8988T (cell line): Measurements from ENCODE around the gene CTSG.
"Not testable (repeated sequence)": the region's sequence is repeated elsewhere in the genome, so short reads cannot be mapped to it uniquely, and the experiment has no call there.

Experiments
- DNase-seq: peaks from one replicate; pipeline ENCODE4 v3.0.0; 2011

CTSG gene

DNA sequence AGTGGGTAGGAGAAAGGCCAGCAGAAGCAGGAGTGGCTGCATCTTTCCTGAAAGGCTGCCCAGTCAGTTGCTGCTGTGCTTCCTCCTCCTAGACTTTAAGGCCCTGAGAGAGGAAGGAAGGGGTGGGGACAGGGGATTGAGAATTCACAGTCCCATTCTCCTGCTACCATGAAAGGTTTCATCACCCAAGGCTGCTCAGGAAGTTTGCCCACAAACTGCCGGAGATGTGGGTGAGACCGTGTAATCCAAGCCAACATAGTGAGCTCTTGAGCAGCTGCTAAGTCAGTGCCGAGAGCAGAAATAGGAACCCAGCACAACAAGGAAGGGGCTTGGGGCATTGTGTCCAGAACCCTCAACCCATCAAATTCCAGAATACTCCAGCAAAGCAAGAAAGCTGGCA, at the start of gene CTSG:
TSS of gene CTSG (minus strand) at position 69 of the 400 bp plus-strand sequence. CDS start at position 42, 27 bp downstream.
- DNase-seq, result no peak

GRCh38 chr14:24613747-24614146, 37.7 kb upstream of the CTSG start:
- no peak for DNase-seq

- no peak for DNase-seq
Observed at GRCh38 chr14:24613241-24613640, 37.2 kb upstream of the CTSG start.

- DNase-seq, result no peak
Observed at GRCh38 chr14:24612196-24612595, 36.1 kb upstream of the CTSG start.

GRCh38 chr14:24609655-24610344, 33.8 kb upstream of the CTSG start, which contains the start of gene GZMH:
TSS of gene GZMH (minus strand) at chr14:24609685. CDS start at chr14:24609613, 72 bp downstream.
- no peak for DNase-seq

- no peak for DNase-seq
Observed at GRCh38 chr14:24607635-24608514, 31.8 kb upstream of the CTSG start.

DNA sequence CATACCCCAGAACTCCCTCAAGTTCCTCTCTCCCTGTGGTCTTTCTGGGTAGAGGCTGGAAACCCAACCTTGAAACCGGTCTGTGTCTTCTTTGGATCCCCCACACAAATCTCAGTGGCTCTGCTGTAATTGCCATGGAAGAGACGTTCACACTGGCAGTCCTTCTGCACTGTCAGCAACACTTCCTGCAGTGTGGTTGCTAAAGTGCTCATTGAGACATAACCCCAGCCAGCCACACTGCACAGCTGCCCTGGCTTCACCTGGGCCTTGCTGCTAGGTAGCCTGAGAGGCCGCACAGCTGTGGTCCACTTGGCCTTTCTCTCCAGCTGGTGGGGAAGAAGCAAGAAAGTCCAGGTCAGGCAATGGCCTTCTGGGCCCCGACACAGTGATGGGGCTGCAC, 31.0 kb upstream of the CTSG start:
- DNase-seq, result no peak

GRCh38 chr14:24606297-24606696, 30.2 kb upstream of the CTSG start:
- no peak for DNase-seq

GRCh38 chr14:24605435-24606190, 29.6 kb upstream of the CTSG start:
- DNase-seq, result no peak

DNA sequence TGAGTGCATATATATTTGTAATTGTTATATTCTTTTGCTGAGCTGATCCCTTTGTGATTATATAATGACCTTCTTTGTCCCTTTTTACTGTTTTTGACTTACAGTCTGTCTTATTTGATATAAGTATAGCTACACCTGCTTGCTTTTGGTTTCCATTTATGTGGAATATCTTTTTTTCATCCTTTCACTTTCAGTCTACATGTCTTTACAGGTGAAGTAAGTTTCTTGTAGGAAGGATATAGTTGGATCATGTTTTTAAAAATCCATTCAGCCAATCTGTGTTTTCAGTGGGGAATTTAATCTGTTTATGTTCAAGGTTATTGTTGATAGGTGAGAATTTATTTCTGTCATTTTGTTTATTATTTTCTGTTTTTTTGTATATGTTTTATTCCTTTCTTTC, 21.4 kb upstream of the CTSG start:
- no peak for DNase-seq

DNA sequence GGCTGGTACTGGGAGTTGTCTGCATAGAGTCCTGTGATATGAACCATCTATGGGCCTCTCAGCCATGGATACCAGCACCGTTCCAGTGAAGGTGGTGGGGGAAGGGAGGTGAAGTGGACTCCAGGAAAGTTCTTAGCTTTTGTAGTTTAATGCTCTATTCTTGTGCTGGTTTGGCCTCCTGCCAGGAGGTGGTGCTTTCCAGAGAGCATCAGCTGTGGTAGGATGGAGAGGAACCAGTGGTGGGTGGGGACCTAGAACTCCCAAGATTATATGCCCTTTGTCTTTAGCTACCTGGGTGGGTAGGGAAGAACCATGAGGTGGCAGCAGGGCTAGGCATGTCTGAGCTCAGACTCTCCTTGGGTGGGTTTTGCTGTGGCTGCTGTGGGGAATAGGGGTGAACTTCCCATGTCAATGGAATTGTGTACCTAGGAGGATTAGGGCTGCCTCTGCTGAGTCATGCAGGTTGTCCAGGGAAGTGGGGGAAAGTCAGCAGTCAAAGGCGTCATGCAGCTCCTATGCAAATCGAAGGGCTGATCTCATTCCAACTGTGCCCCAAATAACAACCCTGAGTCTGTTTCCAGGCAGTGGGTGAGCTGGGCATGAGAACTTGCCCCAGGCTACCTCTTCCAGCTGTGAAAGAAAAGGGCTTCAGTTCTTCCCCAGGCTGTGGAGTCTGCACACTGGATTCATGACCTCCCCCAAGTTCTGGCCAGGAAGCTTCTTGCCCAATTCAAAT, 19.2 kb upstream of the CTSG start:
- no peak for DNase-seq

DNA sequence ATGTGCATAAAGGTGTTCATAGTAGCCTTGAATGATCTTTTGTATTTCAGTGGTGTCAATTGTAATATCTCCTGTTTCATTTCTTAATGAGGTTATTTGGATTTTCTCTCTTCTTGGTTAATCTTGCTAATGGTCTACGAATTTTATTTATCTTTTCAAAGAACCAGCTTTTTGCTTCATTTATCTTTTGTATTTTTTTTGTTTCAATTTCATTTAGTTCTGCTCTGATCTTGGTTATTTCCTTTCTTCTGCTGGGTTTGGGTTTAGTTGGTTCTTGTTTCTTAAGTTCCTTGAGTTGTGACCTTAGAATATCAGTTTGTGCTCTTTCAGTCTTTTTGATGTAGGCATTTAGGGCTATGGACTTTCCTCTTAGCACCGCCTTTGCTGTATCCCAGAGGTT, 15.0 kb upstream of the CTSG start:
- DNase-seq, result not testable (repeated sequence)

- not testable (repeated sequence) for DNase-seq
Observed at GRCh38 chr14:24584402-24584801, 8.4 kb upstream of the CTSG start.

GRCh38 chr14:24578558-24578957, 2.5 kb upstream of the CTSG start:
- no peak for DNase-seq

DNA sequence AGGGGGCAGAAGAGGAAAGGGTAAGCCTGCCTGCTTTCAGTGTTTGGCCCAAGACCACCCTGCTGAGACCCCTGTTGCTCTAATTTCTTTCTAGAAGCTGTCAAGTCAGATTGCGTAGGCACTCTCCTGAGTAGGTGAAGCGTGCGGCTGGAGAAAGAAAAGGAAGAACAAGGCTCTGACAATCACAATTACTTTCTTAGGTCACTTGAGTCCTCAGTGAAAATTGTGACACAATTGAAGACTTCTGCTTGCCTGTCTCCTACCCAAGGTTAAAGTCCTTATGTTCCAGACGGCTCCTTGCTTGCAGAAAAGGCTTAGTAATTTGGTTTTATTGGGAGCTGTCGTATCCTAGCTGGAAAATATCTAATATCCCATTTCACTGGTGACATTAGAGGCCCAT, 721 bp upstream of the CTSG start:
- DNase-seq, result no peak

GRCh38 chr14:24574206-24574774, 1.8 kb downstream of the CTSG start:
- no peak for DNase-seq

GRCh38 chr14:24566318-24566717, 9.7 kb downstream of the CTSG start:
- DNase-seq, result no peak

- DNase-seq, result no peak
Observed at GRCh38 chr14:24565766-24566165, 10.3 kb downstream of the CTSG start.

DNA sequence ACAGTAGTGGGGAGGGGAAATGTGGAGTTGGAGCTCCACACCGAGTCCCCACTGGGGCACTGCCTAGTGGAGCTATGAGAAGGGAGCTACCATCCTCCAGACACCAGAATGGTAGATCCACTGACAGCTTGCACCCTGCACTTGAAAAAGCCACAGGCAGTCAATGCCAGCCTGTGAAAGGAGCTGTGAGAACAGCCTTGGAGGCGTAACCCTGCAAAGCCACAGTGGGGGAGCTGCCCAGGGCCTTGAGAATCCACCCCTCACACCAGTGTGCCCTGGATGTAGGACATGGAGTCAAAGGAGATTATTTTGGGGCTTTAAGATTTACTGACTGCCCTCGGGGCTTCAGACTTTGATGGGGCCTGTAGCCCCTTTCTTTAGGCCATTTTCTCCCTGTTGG, 12.5 kb downstream of the CTSG start:
- no peak for DNase-seq

DNA sequence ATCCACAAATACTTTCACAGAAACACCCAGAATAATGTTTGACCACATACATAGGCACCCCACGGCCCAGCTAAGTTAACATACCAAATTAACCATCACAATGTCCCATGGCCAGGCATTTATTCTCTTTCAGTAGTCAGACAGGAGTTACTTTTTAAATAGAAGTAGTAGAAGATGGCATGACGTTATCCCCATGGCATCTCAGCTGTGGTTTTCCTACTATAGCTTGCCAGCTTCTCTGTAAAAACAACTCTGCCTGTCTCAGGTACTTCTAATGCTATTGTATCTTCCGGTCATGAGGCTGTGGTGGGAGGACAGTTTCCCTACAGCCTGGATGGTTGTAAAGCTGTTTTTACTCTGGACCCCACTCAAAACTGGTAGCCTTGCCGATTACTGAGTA, 19.3 kb downstream of the CTSG start:
- DNase-seq, result no peak

GRCh38 chr14:24549064-24549463, 27.0 kb downstream of the CTSG start:
- not testable (repeated sequence) for DNase-seq

- no peak for DNase-seq
Observed at GRCh38 chr14:24542346-24542936, 33.6 kb downstream of the CTSG start.
